Endothelial cell of umbilical vein (primary cell): ENCODE measurements around the gene EVX1.

Source experiments
- EZH2 ChIP-seq: IDR thresholded peaks from 2 replicates; pipeline ENCODE4 v1.6.1; 2012; ENCODE audit warnings: borderline replicate concordance, low read depth, mild to moderate bottlenecking, moderate library complexity, low read length, inconsistent platforms; ENCODE audit not compliant: severe bottlenecking
- FOS ChIP-seq: IDR thresholded peaks from 2 replicates; pipeline ENCODE4 v1.6.1; 2011; ENCODE audit warnings: mild to moderate bottlenecking, low read length, moderate library complexity, borderline replicate concordance; ENCODE audit not compliant: insufficient read depth
- GATA2 ChIP-seq: IDR thresholded peaks from 2 replicates; pipeline ENCODE4 v1.7.0; 2011; ENCODE audit warnings: low read depth, mild to moderate bottlenecking, moderate library complexity, mixed read lengths, low read length; ENCODE audit not compliant: insufficient read length, insufficient read depth
- JUN ChIP-seq: IDR thresholded peaks from 2 replicates; pipeline ENCODE4 v1.6.1; 2011; ENCODE audit warnings: borderline replicate concordance, low read depth; ENCODE audit not compliant: insufficient read length, insufficient read depth
- MYC ChIP-seq: IDR thresholded peaks from one replicate; pipeline ENCODE4 v1.6.1; 2011; ENCODE audit warnings: mild to moderate bottlenecking, low read depth, low read length
- POLR2A ChIP-seq: IDR thresholded peaks from 2 replicates; pipeline ENCODE4 v1.6.1; 2012; ENCODE audit warnings: low read depth, mild to moderate bottlenecking, control low read depth, low read length
- POLR2AphosphoS5 ChIP-seq: IDR thresholded peaks from 2 replicates; pipeline ENCODE4 v1.6.1; 2012; ENCODE audit warnings: low read depth, mild to moderate bottlenecking, control low read depth, low read length, moderate library complexity; ENCODE audit not compliant: insufficient read depth
- TF ChIP-seq, protein P1 (sequence below), 2 donors: IDR thresholded peaks; 1 replicate in 1 of 2; 2 replicates in 1 of 2; pipeline ENCODE4 v1.5.1; 2011; ENCODE audit warnings: low read length in 2 of 2, mild to moderate bottlenecking in 2 of 2, moderate library complexity in 2 of 2, control low read depth in 1 of 2, inconsistent platforms in 1 of 2, low read depth in 1 of 2; ENCODE audit not compliant: insufficient read depth in 1 of 2; ENCODE audit errors: extremely low read depth in 1 of 2
- TF ChIP-seq, protein P2 (sequence below): IDR thresholded peaks from 2 replicates; pipeline ENCODE4 v1.6.1; 2011; ENCODE audit not compliant: insufficient read depth, insufficient read length

DNA sequence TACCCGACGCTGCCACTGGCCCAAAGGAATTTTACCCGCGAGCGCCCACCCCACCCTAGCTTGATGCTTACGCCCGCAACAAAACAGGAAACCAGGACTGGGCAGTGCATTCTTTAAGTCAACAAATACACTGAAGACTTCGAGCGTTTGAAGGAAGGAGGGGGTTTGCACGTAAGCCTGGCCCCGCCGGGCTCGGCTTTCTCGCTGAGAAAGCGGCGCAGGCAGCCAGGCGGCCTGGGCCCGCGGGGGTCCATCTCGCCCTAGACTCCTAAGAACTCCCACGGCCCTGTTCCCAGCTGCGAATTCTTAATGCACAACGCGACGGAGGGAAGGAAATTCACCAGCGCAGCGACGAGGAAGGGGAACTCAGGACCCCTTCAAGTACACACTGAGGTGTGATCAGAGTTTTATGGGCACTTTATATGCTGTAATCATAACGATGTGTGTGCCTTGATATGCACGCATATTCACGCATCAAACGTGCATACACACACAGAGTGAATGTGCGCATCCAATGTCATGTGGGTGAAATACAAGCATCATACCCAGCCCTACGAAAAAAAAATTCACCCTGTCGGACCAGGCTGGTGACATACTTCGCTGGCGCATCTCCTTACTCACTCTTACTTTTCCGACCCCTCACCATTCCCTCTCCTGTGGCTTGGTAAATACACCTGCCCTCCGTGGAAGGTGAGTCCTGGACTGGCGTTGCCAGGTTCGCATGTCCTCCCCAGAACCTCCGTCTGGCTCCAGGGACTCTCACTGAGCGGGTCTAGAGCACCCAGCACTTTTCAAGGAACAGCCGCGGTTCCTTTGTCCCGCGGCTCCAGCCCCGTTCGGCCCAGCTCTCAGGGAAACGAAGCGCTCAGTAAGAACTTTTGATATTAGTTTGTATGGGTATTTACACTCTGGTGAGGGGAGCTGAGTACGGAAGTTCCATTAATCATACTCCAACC lies 37.0 kb upstream of the EVX1 start:
- TF ChIP-seq, protein P1, sequence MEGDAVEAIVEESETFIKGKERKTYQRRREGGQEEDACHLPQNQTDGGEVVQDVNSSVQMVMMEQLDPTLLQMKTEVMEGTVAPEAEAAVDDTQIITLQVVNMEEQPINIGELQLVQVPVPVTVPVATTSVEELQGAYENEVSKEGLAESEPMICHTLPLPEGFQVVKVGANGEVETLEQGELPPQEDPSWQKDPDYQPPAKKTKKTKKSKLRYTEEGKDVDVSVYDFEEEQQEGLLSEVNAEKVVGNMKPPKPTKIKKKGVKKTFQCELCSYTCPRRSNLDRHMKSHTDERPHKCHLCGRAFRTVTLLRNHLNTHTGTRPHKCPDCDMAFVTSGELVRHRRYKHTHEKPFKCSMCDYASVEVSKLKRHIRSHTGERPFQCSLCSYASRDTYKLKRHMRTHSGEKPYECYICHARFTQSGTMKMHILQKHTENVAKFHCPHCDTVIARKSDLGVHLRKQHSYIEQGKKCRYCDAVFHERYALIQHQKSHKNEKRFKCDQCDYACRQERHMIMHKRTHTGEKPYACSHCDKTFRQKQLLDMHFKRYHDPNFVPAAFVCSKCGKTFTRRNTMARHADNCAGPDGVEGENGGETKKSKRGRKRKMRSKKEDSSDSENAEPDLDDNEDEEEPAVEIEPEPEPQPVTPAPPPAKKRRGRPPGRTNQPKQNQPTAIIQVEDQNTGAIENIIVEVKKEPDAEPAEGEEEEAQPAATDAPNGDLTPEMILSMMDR (IDR thresholded peaks at IDR 0.05; ENCODE audit: extremely low read depth in 1 of 2, insufficient read depth in 1 of 2, low read depth in 1 of 2, low read length in 2 of 2), result no peak
- TF ChIP-seq, protein P2, sequence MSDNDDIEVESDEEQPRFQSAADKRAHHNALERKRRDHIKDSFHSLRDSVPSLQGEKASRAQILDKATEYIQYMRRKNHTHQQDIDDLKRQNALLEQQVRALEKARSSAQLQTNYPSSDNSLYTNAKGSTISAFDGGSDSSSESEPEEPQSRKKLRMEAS, result no peak
- TF ChIP-seq EZH2 (peak; percentile 95), POLR2AphosphoS5 (no peak), POLR2A (no peak), JUN (no peak), FOS (no peak), MYC (no peak), GATA2 (no peak)
